Endothelial cell of umbilical vein (primary cell): ENCODE measurements around the gene PGLYRP1. TPM values are rescaled to one million over a fixed set of nuclear protein-coding genes. Genes with fewer than 3 reads are reported as not detected.

Source experiments
- BruUV-seq: library from RNA; stranded (reverse); fragments of 400-500 nt; replicated peaks from 2 replicates; lab custom pipeline; 2021; lab: Mats Ljungman, UMichigan
- CTCF ChIA-PET: fragments of 300-600, 350-600 bp; sonication (Branson Sonifier 250); formaldehyde crosslinking; loops from one replicate; lab custom pipeline; 2021; ENCODE audit warnings: antibody characterized with exemption, inconsistent platforms; lab: Charles Lee
- POLR2A ChIA-PET: fragments of 300-600, 350-600 bp; sonication (Branson Sonifier 250); formaldehyde crosslinking; loops from one replicate; lab custom pipeline; 2021; ENCODE audit warnings: antibody characterized with exemption, inconsistent platforms; lab: Charles Lee
- DNase-seq: peaks from one replicate; pipeline ENCODE4 v3.0.0-alpha.2; 2011; ENCODE audit warnings: low read depth, low spot score
- FAIRE-seq: peaks from 2 replicates; lab custom pipeline; 2011; peaks lifted over from hg19 to GRCh38; lab: Jason Lieb, UNC
- H2AFZ ChIP-seq: 2 replicates; pipeline ENCODE4 v1.6.0; 2012; ENCODE audit warnings: low read depth, low read length, control low read depth, inconsistent platforms
- H3K27ac ChIP-seq: 2 replicates; pipeline ENCODE4 v1.5.1; 2011; ENCODE audit warnings: low read depth, mild to moderate bottlenecking, control low read depth, low read length, moderate library complexity; ENCODE audit not compliant: insufficient read depth
- H3K27me3 ChIP-seq, 2 experiments: 2 replicates each; pipeline versions ENCODE4 v1.6.0 to v1.6.1; 2011; ENCODE audit warnings: low read length in 2 of 2, mixed read lengths in 1 of 2; ENCODE audit not compliant: control insufficient read depth in 2 of 2, insufficient read depth in 2 of 2
- H3K36me3 ChIP-seq, 2 experiments: 2 replicates in 1 of 2; 3 replicates in 1 of 2; pipeline ENCODE4 v1.5.1; 2011; ENCODE audit warnings: low read length in 2 of 2, mild to moderate bottlenecking in 1 of 2, moderate library complexity in 1 of 2; ENCODE audit not compliant: control insufficient read depth in 2 of 2, insufficient read depth in 2 of 2; ENCODE audit errors: extremely low read depth in 1 of 2
- H3K4me1 ChIP-seq: 3 replicates; pipeline ENCODE4 v1.5.1; 2011; ENCODE audit warnings: mild to moderate bottlenecking, low read length; ENCODE audit not compliant: control insufficient read depth, insufficient read depth; ENCODE audit errors: extremely low read depth
- H3K4me2 ChIP-seq: 2 replicates; pipeline ENCODE4 v1.6.1; 2011; ENCODE audit warnings: low read length, control low read depth, mixed read lengths; ENCODE audit not compliant: insufficient read depth
- H3K4me3 ChIP-seq, 3 experiments: fragments of 200-600 bp in 1 of 3; sonication (generic), shearing (Covaris generic) in 1 of 3; replicated peaks in 1 of 3; 2 replicates each; pipeline ENCODE4 v1.5.1; 2011 to 2016; ENCODE audit warnings: control low read depth in 3 of 3, low read length in 3 of 3, mild to moderate bottlenecking in 2 of 3, inconsistent platforms in 1 of 3, low read depth in 1 of 3, moderate library complexity in 1 of 3; ENCODE audit not compliant: insufficient read depth in 1 of 3
- H3K79me2 ChIP-seq: 2 replicates; pipeline ENCODE4 v1.6.0; 2012; ENCODE audit warnings: low read length, inconsistent platforms; ENCODE audit not compliant: control insufficient read depth, insufficient read depth
- H3K9ac ChIP-seq: replicated peaks from 2 replicates; pipeline ENCODE3; 2011; ENCODE audit warnings: low read length, control low read depth; ENCODE audit not compliant: insufficient read depth; ENCODE audit errors: extremely low read depth
- H3K9me1 ChIP-seq: replicated peaks from 3 replicates; pipeline ENCODE4 v1.6.0; 2011; ENCODE audit warnings: mild to moderate bottlenecking, low read length; ENCODE audit not compliant: control insufficient read depth, insufficient read depth; ENCODE audit errors: extremely low read depth
- H3K9me3 ChIP-seq: replicated peaks from 2 replicates; pipeline ENCODE4 v1.5.1; 2012; ENCODE audit warnings: low read length, inconsistent platforms; ENCODE audit not compliant: control insufficient read depth, insufficient read depth
- H4K20me1 ChIP-seq: replicated peaks from 2 replicates; pipeline ENCODE3; 2011; ENCODE audit warnings: mild to moderate bottlenecking, low read length; ENCODE audit not compliant: control insufficient read depth, insufficient read depth; ENCODE audit errors: extremely low read depth
- EZH2 ChIP-seq: IDR thresholded peaks from 2 replicates; pipeline ENCODE4 v1.6.1; 2012; ENCODE audit warnings: borderline replicate concordance, low read depth, mild to moderate bottlenecking, moderate library complexity, low read length, inconsistent platforms; ENCODE audit not compliant: severe bottlenecking
- MYC ChIP-seq: IDR thresholded peaks from one replicate; pipeline ENCODE4 v1.6.1; 2011; ENCODE audit warnings: mild to moderate bottlenecking, low read depth, low read length
- POLR2A ChIP-seq: IDR thresholded peaks from 2 replicates; pipeline ENCODE4 v1.6.1; 2012; ENCODE audit warnings: low read depth, mild to moderate bottlenecking, control low read depth, low read length
- dilution Hi-C: fragments of 300-500 bp; cut with MboI; formaldehyde crosslinking; loops from one replicate; pipeline ENCODE4 v1.15.0; 2019; ENCODE audit warnings: low sequenced_read_pairs; ENCODE audit not compliant: extremely low pct_ligation_motif_present
- intact Hi-C: fragments of 100-400 bp; cut with micrococcal nuclease; formaldehyde crosslinking; loops from one replicate; pipeline ENCODE4 v1.10.0; 2022
- polyA plus RNA-seq, 4 experiments: library from polyadenylated mRNA; depleted of rRNA in 3 of 4; stranded (reverse) in 3 of 4; unstranded in 1 of 4; fragments of >200 nt; gene quantifications; 2 replicates each; pipeline versions ENCODE4 v1.2.1 to v1.2.3, GENCODE V29; 2011 to 2012; ENCODE audit warnings: missing spikeins in 1 of 4
- total RNA-seq: library from RNA; stranded (reverse); gene quantifications from 2 replicates; pipeline ENCODE4 v1.2.3, GENCODE V29; 2021
- TF ChIP-seq, protein P1 (sequence below), 2 donors: IDR thresholded peaks; 1 replicate in 1 of 2; 2 replicates in 1 of 2; pipeline ENCODE4 v1.5.1; 2011; ENCODE audit warnings: low read length in 2 of 2, mild to moderate bottlenecking in 2 of 2, moderate library complexity in 2 of 2, control low read depth in 1 of 2, inconsistent platforms in 1 of 2, low read depth in 1 of 2; ENCODE audit not compliant: insufficient read depth in 1 of 2; ENCODE audit errors: extremely low read depth in 1 of 2
- TF ChIP-seq, protein P2 (sequence below): IDR thresholded peaks from 2 replicates; pipeline ENCODE4 v1.6.1; 2011; ENCODE audit not compliant: insufficient read depth, insufficient read length

The PGLYRP1 gene
- total and polyA plus RNA-seq, 2 donors (not counting 3 experiments of a cell fraction or from before 2014, with no cell fraction given), result not detected

DNA sequence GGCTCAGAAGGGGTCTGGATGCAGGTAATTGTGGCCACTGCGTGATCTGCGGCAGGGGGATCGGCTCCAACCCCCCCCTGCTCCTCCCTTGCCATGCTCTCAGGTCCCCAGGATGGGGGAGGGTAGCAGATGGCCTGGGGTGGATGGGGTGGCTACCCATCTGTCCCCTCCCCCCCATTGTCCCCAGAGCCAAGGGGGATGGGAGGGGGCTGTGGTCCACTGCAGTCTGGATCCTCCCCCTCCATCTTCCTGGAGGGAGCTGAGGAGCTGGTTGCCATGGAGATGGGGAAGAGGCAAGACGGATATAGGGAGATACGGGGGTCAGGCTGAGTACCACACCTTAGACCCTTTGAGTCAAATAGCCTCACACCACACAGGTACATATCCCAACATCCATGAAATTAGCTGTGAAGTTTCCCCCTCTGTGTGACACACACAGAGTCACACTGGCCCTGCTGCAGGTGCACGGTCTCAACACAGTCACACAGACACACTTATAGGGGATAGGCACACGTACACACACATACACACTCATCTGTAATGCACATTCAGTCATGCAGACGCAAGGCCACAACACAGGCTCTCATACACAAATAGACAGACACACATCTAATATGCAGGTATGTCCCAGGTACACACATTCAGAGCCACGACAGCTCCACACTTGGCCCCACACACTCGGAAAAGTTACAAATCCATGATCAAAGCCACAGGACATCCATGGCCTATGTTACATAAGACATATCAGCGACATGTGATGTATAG, 47.4 kb downstream of the PGLYRP1 start:
- BruUV-seq, result no TSS peak
- DNase-seq, result no peak
- peaks cover 20% of the 10 kb centered on the region for H3K4me1 ChIP-seq
- H3K27ac ChIP-seq, result no peak overlapping the region
- TF ChIP-seq EZH2, result no peak
- no peak for TF ChIP-seq MYC
- TF ChIP-seq, protein P1, sequence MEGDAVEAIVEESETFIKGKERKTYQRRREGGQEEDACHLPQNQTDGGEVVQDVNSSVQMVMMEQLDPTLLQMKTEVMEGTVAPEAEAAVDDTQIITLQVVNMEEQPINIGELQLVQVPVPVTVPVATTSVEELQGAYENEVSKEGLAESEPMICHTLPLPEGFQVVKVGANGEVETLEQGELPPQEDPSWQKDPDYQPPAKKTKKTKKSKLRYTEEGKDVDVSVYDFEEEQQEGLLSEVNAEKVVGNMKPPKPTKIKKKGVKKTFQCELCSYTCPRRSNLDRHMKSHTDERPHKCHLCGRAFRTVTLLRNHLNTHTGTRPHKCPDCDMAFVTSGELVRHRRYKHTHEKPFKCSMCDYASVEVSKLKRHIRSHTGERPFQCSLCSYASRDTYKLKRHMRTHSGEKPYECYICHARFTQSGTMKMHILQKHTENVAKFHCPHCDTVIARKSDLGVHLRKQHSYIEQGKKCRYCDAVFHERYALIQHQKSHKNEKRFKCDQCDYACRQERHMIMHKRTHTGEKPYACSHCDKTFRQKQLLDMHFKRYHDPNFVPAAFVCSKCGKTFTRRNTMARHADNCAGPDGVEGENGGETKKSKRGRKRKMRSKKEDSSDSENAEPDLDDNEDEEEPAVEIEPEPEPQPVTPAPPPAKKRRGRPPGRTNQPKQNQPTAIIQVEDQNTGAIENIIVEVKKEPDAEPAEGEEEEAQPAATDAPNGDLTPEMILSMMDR (IDR thresholded peaks at IDR 0.05; ENCODE audit: extremely low read depth in 1 of 2, insufficient read depth in 1 of 2, low read depth in 1 of 2, low read length in 2 of 2), result no peak
- TF ChIP-seq, protein P2, sequence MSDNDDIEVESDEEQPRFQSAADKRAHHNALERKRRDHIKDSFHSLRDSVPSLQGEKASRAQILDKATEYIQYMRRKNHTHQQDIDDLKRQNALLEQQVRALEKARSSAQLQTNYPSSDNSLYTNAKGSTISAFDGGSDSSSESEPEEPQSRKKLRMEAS, result no peak
- TF ChIP-seq POLR2A, result no peak
- intact Hi-C loops (no loop called here), dilution Hi-C loops (no loop called here)
- no peaks in the 10 kb centered on the region for H4K20me1 ChIP-seq
- no peaks in the 10 kb centered on the region for H3K9me3 ChIP-seq
- no peak overlapping the region for H3K4me3 ChIP-seq
- peaks cover 9% of the 10 kb centered on the region for H3K79me2 ChIP-seq
- POLR2A ChIA-PET, result no interaction called here
- no peak for FAIRE-seq
- H2AFZ ChIP-seq, result no peak overlapping the region
- H3K9me1 ChIP-seq, result no peaks in the 10 kb centered on the region
- CTCF ChIA-PET, result no interaction called here
- no peak overlapping the region for H3K9ac ChIP-seq
- H3K27me3 ChIP-seq, result peaks cover 2 to 4% of the 10 kb centered on the region in 2 experiments
- no peak overlapping the region for H3K4me2 ChIP-seq
- H3K36me3 ChIP-seq, result peaks cover 0 to 1% of the 10 kb centered on the region in 2 experiments
